SH-SY5Y (cell line): ENCODE data around the gene TRIB2.

Experiments
- GATA2 ChIP-seq: IDR thresholded peaks from 2 replicates; pipeline ENCODE4 v1.6.1; 2011; ENCODE audit warnings: mild to moderate bottlenecking, low read depth, low read length
- GATA3 ChIP-seq: IDR thresholded peaks from 2 replicates; pipeline ENCODE4 v1.6.1; 2011; ENCODE audit warnings: low read depth, mild to moderate bottlenecking, low read length, moderate library complexity

The TRIB2 gene

GRCh38 chr2:12721566-12722446 is 5.1 kb downstream of the TRIB2 start:
- no peak for TF ChIP-seq GATA2
- no peak for TF ChIP-seq GATA3

DNA sequence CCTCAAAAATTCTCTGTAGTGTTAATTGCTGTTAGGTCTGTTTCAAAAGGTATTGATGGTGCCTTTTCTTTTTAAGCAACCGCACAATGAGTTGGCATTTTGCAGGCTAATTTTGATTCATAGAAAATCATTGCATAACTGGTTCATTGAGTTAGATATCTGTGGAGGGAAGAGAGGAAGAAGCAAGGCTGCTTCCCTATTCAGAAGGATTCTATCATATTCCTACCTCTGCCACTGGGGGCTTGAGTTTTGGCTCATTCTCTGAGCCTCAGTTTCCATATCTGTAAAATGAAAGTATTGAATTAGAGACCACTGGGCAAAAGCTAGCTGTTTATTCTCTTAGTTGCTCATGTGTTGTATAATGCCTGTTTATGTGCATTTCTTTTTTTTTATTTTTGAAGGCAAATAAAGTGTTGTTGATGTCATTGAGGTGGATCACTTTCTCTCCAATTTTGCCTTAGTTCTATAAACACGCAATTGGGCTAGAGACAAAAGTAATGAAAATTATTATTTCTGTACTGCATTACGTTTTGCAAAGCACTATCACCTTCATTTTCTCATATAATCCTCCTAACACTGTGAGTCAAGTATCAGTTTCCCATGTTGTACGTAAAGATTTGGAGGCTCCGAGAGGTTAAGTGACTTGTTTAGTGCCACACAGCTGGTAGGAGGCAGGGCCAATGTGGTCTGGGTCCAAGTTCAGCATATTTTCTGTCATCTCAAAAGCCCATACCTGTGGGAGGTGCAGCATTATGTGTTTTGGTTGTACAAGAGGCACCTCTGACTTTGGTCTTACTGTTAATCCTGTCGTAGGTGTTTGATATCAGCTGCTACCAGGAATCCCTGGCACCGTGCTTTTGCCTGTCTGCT is 5.9 kb downstream of the TRIB2 start:
- TF ChIP-seq GATA3 (no peak), GATA2 (no peak)

DNA sequence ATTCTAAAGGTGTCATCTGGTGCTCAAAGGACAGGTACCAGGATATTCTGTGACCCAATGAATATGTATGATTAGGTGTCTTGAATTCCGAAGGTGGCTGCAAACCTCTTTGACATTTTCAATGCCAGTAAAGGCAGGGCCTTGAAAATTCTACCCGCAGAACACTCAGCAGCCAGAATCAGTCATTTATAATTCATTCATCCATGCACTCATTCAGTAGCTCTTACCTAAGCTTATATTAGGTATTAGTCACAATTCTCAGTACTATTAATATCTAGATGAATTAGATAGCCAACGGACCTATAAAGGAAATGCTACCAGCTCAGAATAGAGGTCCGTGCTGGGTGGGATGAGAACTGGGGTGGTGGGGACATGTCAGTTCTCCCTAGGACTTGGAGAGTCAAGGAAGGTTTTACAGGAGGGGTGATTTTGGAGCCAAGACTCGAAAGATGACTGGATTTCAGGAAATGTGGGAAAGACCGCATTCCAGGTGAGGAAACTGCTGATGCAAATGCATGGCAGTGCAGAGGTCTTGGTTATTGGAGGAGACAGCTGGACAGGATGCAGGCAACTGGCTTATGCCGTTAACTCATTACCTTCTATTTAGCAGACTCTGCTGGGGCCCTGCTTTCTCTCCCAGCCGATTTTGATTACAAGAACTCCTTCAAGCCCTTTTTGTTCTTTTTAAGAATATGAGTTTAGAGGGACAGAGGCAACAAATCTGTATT is 7.2 kb downstream of the TRIB2 start:
- TF ChIP-seq GATA2 (no peak), GATA3 (no peak)

- TF ChIP-seq GATA3 = no peak
These were observed 8.8 kb downstream of the TRIB2 start for GRCh38 chr2:12725233-12726187.

- TF ChIP-seq GATA2 = no peak
- no peak for TF ChIP-seq GATA3
These were observed 9.5 kb downstream of the TRIB2 start for GRCh38 chr2:12726271-12726670.

GRCh38 chr2:12727065-12727464 is 10.3 kb downstream of the TRIB2 start:
- no peak for TF ChIP-seq GATA2
- TF ChIP-seq GATA3 = no peak

- TF ChIP-seq GATA2 (no peak), GATA3 (no peak)
These were observed 10.9 kb downstream of the TRIB2 start for GRCh38 chr2:12727641-12728040.

GRCh38 chr2:12728221-12728777 is 11.6 kb downstream of the TRIB2 start:
- TF ChIP-seq GATA3 (no peak), GATA2 (peak; percentile 33; the same call in 1 of the 2 replicates)

DNA sequence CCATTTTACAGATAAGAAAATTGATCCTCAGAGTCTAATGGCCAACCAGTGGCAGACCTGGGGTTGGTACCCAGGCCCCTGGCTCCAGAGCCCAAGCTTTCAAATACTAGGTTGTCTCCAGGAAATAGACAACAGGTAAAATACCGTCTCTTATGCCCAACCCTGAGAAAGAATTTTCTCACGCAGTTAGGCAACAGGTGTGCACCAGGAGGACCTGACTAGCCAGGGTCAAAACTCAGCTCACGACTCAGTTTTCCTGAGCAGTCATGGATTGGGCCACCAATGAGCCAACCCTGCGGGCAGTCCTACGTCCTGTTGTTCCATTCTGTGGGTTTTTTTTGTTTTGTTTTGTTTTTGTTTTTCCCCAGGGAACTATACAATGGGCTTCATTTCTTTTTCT is 13.5 kb downstream of the TRIB2 start:
- TF ChIP-seq GATA2 (no peak), GATA3 (no peak)

DNA sequence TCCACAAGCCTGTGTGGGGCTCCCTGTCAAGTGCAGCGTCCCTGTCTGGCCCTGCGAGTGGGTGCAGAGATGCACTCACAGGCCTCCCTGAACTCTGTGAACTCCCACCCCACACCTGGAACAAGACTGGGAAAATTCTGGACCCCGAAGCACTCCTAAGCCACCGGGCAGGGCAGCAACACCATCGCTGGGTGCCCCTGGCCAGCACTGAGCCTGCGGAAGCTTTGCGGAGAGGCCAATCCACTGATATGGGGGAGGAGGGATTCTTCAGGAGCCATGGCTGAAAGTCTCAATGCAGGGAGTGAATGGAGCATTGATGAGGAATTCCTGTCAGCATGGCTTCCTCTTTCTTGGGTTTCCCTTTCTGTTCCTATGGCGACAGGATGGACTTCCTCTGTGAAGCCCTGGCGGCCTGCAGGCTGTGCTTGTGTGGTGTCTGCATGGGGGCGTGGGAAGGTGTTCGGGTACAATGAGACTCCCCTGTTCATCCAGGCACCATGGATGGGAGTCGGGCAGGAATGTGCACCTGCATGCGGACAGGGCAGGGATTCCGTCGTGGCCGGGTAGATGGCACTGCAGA is 15.1 kb downstream of the TRIB2 start:
- TF ChIP-seq GATA2 (no peak), GATA3 (no peak)

DNA sequence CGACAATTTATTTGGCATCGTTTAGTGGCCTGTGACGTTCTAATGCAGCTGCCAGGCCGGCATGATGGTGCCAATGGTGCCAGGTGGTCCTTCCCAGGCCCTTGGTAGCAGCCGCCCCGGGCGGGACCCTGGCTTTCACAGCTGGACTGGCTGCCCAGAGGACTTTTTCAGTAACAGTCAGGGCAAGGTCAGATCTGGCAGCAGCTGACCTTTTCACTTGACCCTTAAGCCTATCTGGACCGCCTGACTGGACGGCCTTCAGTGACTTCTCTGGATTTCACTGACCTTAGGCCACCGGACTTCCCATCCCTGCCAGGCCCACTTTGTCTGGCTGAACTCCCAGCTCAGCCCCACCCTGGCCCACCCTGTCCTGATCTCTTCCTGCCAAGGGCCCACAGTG is 15.9 kb downstream of the TRIB2 start:
- no peak for TF ChIP-seq GATA2
- TF ChIP-seq GATA3 = no peak

DNA sequence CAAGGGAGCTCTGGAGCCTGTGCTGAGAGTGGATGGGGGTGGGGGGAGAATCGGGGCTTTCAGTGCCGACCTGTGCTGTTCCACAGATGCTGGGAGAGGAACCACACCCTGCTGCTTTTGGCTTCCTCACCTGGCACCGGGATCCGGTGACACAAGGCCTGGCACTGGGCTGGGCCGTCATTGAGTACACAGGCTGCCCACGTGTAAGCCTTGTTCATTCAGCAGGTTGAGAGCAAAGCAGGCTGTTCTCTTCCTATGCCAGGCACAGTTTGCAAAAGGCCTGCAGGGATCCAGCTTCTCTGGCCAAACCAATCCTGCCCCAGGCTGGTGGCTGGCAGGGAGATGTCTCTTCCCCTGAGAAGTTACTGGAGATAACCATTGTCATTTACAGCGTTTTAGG is 17.1 kb downstream of the TRIB2 start:
- no peak for TF ChIP-seq GATA2
- no peak for TF ChIP-seq GATA3
